HepG2 (cell line): ENCODE results near the gene SRBD1. TPM values are rescaled to one million over a fixed set of nuclear protein-coding genes. Genes with fewer than 3 reads are reported as not detected.

Experiments
- BRCA1 ChIP-seq: sonication (generic); formaldehyde crosslinking; IDR thresholded peaks from 2 replicates; pipeline ENCODE4 v1.4.0; 2020; ENCODE audit warnings: missing genetic modification reagents
- EED ChIP-seq: sonication (generic); formaldehyde crosslinking; IDR thresholded peaks from 2 replicates; pipeline ENCODE4 v1.5.0; 2020; ENCODE audit warnings: mild to moderate bottlenecking, missing genetic modification reagents
- FLYWCH1 ChIP-seq: sonication (generic); formaldehyde crosslinking; IDR thresholded peaks from 2 replicates; pipeline ENCODE4 v1.8.1; 2023; ENCODE audit warnings: mild to moderate bottlenecking, missing genetic modification reagents
- HOXA3 ChIP-seq: sonication (generic); formaldehyde crosslinking; IDR thresholded peaks from 2 replicates; pipeline ENCODE4 v1.5.0; 2020; ENCODE audit warnings: missing genetic modification reagents
- NCOA5 ChIP-seq: sonication (generic); formaldehyde crosslinking; IDR thresholded peaks from 2 replicates; pipeline ENCODE4 v1.4.0; 2020; ENCODE audit warnings: missing genetic modification reagents
- PLRG1 ChIP-seq: fragments of 450-650 bp; conservative IDR thresholded peaks from 2 replicates; pipeline ENCODE4 v1.6.1; 2016
- RARA ChIP-seq: IDR thresholded peaks from 2 replicates; pipeline ENCODE4 v1.6.1; 2016; ENCODE audit warnings: missing genetic modification reagents, missing compliant biosample characterization
- RCOR2 ChIP-seq: IDR thresholded peaks from 2 replicates; pipeline ENCODE4 v1.6.1; 2016; ENCODE audit warnings: missing biosample characterization, missing genetic modification reagents
- SNAI1 ChIP-seq: sonication (generic); formaldehyde crosslinking; IDR thresholded peaks from 2 replicates; pipeline ENCODE4 v1.5.0; 2020; ENCODE audit warnings: mild to moderate bottlenecking, missing genetic modification reagents, borderline replicate concordance
- SP4 ChIP-seq: sonication (generic); formaldehyde crosslinking; IDR thresholded peaks from 2 replicates; pipeline ENCODE4 v1.8.1; 2023; ENCODE audit warnings: mild to moderate bottlenecking, missing genetic modification reagents
- TBX3 ChIP-seq: fragments of 450-650 bp; IDR thresholded peaks from 2 replicates; pipeline ENCODE4 v1.6.1; 2017; ENCODE audit warnings: antibody characterized with exemption, mild to moderate bottlenecking, inconsistent platforms, borderline replicate concordance
- ZNF124 ChIP-seq: sonication (generic); formaldehyde crosslinking; IDR thresholded peaks from 2 replicates; pipeline ENCODE4 v1.4.0; 2020; ENCODE audit warnings: missing genetic modification reagents
- ZNF143 ChIP-seq: sonication (generic); formaldehyde crosslinking; IDR thresholded peaks from 2 replicates; pipeline ENCODE4 v1.4.0; 2020; ENCODE audit warnings: missing genetic modification reagents
- ZNF296 ChIP-seq: sonication (generic); formaldehyde crosslinking; conservative IDR thresholded peaks from 2 replicates; pipeline ENCODE4 v1.5.0; 2020; ENCODE audit warnings: mild to moderate bottlenecking, missing genetic modification reagents
- ZNF335 ChIP-seq: sonication (generic); formaldehyde crosslinking; IDR thresholded peaks from 2 replicates; pipeline ENCODE4 v1.4.0; 2020; ENCODE audit warnings: missing genetic modification reagents
- ZNF558 ChIP-seq: sonication (generic); formaldehyde crosslinking; IDR thresholded peaks from 2 replicates; pipeline ENCODE4 v1.9.0; 2022; ENCODE audit warnings: mild to moderate bottlenecking, missing genetic modification reagents, borderline replicate concordance
- ZNF605 ChIP-seq: sonication (generic); formaldehyde crosslinking; IDR thresholded peaks from 2 replicates; pipeline ENCODE4 v1.8.0; 2022; ENCODE audit warnings: mild to moderate bottlenecking, missing genetic modification reagents
- ZNF703 ChIP-seq: sonication (generic); formaldehyde crosslinking; IDR thresholded peaks from 2 replicates; pipeline ENCODE4 v1.5.1; 2020; ENCODE audit warnings: missing genetic modification reagents, mild to moderate bottlenecking, moderate library complexity, borderline replicate concordance
- polyA plus RNA-seq, 8 experiments: library from polyadenylated mRNA; depleted of rRNA in 3 of 8; stranded (reverse) in 7 of 8; unstranded in 1 of 8; fragments of >200 nt; fragmentation: Illumina TruSeq in 4 of 8; extraction: Trizol in 4 of 8; gene quantifications; 2 replicates each; pipeline versions ENCODE4 v1.2.1 to v1.2.3, GENCODE V29; 2011 to 2016; ENCODE audit warnings: low read depth in 4 of 8, missing spikeins in 1 of 8, mixed read lengths in 1 of 8; ENCODE audit not compliant: insufficient read depth in 1 of 8
- total RNA-seq, 5 experiments: library from RNA; depleted of rRNA; stranded (reverse); fragments of >200 nt; fragmentation: Illumina TruSeq; extraction: Trizol; gene quantifications; 2 replicates each; pipeline ENCODE4 v1.2.3, GENCODE V29; 2016; ENCODE audit warnings: low read depth in 1 of 5
- TF ChIP-seq, protein P1 (sequence below): sonication (generic); formaldehyde crosslinking; conservative IDR thresholded peaks from 2 replicates; pipeline ENCODE4 v1.4.0; 2020; ENCODE audit warnings: missing genetic modification reagents
- TF ChIP-seq, protein P2 (sequence below): sonication (generic); formaldehyde crosslinking; IDR thresholded peaks from 2 replicates; pipeline ENCODE4 v1.5.1; 2020; ENCODE audit warnings: missing genetic modification reagents, mild to moderate bottlenecking, borderline replicate concordance
- TF ChIP-seq, protein P3 (sequence below): sonication (generic); formaldehyde crosslinking; IDR thresholded peaks from 2 replicates; pipeline ENCODE4 v1.4.0; 2020; ENCODE audit warnings: missing genetic modification reagents
- TF ChIP-seq, protein P4 (sequence below): IDR thresholded peaks from 2 replicates; pipeline ENCODE4 v1.6.1; 2016; ENCODE audit warnings: missing biosample characterization, missing genetic modification reagents, low read depth
- TF ChIP-seq, protein P5 (sequence below): sonication (generic); formaldehyde crosslinking; IDR thresholded peaks from 2 replicates; pipeline ENCODE4 v1.5.0; 2020; ENCODE audit warnings: missing genetic modification reagents
- TF ChIP-seq, protein P6 (sequence below): sonication (generic); formaldehyde crosslinking; IDR thresholded peaks from 2 replicates; pipeline ENCODE4 v1.8.1; 2023; ENCODE audit warnings: missing genetic modification reagents, mild to moderate bottlenecking, borderline replicate concordance

The SRBD1 gene
- total and polyA plus RNA-seq, 2 of the 13 experiments (the other 11 are each of a cell fraction or from before 2014, with no cell fraction given) = 3.2 to 23.9 TPM

DNA sequence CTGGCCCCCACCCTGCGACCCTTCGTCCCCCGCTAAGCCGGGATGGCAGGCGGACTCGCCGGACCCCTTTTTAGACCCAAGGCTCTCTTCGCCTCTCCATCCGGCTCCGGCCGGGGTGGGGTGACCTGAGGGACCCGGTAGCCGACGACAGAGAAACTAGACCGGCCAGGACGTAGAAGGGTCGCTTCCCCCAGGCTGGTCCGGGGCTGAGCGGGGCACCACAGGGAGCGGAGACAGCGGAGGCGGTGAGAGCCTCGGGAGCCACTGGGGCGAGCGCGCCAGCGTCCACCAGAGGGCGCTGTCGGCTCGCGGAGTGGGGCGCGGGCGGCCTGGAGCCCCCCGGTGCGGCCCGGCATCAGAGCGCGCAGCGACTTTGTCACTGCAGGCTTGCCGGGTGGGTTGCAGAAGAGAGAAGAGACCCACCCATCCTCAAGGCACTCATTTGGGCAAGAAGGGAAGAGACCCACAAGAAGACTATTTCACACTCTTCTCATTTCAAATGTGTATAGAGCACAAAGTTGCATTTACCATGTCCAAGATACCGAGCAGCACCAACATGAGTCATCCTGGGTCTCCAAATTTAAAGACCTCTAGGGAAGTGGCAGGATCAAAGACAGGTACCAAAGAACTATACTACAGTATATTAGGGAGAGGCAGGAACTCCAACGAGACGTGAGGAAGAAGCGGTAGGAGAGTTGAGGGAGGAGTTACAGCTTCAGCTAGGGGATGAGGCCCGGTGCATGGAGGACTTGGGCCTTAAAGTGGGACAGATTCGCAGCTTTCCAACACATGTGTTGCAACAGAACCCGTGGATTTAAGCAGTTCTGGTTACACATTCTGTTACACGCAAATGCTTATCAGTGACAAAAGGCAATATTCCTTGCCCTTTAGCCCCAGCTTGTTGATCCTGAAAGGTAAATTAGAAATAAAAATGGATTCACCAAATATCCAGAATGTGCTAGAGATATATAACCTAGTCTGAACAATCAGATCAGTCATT lies 32.8 kb upstream of the SRBD1 start (continued):
- TF ChIP-seq SNAI1 (CRISPR knock-in tag) (no peak), ZNF605 (CRISPR knock-in tag) (no peak), TBX3 (no peak), ZNF143 (CRISPR knock-in tag) (no peak), ZNF124 (CRISPR knock-in tag) (0 out of 2 replicates have a peak, but pooled peaks have one; percentile 53), FLYWCH1 (no peak), BRCA1 (CRISPR knock-in tag) (no peak), RARA (CRISPR knock-in tag) (no peak), ZNF558 (CRISPR knock-in tag) (no peak), RCOR2 (CRISPR knock-in tag) (no peak), HOXA3 (CRISPR knock-in tag) (0 out of 2 replicates have a peak, but pooled peaks have one; percentile 36), NCOA5 (CRISPR knock-in tag) (no peak), ZNF296 (CRISPR knock-in tag) (no peak), EED (CRISPR knock-in tag) (no peak), ZNF703 (CRISPR knock-in tag) (no peak), SP4 (no peak; the same call in 1 of the 2 replicates), ZNF335 (CRISPR knock-in tag) (no peak), PLRG1 (no peak)
- TF ChIP-seq, protein P1, sequence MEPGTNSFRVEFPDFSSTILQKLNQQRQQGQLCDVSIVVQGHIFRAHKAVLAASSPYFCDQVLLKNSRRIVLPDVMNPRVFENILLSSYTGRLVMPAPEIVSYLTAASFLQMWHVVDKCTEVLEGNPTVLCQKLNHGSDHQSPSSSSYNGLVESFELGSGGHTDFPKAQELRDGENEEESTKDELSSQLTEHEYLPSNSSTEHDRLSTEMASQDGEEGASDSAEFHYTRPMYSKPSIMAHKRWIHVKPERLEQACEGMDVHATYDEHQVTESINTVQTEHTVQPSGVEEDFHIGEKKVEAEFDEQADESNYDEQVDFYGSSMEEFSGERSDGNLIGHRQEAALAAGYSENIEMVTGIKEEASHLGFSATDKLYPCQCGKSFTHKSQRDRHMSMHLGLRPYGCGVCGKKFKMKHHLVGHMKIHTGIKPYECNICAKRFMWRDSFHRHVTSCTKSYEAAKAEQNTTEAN (CRISPR knock-in tag) = no peak
- TF ChIP-seq, protein P2, sequence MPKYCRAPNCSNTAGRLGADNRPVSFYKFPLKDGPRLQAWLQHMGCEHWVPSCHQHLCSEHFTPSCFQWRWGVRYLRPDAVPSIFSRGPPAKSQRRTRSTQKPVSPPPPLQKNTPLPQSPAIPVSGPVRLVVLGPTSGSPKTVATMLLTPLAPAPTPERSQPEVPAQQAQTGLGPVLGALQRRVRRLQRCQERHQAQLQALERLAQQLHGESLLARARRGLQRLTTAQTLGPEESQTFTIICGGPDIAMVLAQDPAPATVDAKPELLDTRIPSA (CRISPR knock-in tag) = no peak
- TF ChIP-seq, protein P3, sequence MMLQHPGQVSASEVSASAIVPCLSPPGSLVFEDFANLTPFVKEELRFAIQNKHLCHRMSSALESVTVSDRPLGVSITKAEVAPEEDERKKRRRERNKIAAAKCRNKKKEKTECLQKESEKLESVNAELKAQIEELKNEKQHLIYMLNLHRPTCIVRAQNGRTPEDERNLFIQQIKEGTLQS (CRISPR knock-in tag) = 0 out of 2 replicates have a peak, but pooled peaks have one; percentile 40
- TF ChIP-seq, protein P4, sequence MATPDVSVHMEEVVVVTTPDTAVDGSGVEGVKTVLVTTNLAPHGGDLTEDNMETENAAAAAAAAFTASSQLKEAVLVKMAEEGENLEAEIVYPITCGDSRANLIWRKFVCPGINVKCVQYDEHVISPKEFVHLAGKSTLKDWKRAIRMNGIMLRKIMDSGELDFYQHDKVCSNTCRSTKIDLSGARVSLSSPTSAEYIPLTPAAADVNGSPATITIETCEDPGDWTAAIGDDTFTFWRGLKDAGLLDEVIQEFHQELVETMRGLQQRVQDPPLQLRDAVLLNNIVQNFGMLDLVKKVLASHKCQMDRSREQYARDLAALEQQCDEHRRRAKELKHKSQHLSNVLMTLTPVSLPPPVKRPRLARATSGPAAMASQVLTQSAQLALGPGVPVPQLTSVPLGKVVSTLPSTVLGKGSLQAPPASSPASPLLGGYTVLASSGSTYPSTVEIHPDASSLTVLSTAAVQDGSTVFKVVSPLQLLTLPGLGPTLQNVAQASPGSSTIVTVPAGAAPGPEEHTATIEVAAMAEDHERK (CRISPR knock-in tag) = no peak
- TF ChIP-seq, protein P5, sequence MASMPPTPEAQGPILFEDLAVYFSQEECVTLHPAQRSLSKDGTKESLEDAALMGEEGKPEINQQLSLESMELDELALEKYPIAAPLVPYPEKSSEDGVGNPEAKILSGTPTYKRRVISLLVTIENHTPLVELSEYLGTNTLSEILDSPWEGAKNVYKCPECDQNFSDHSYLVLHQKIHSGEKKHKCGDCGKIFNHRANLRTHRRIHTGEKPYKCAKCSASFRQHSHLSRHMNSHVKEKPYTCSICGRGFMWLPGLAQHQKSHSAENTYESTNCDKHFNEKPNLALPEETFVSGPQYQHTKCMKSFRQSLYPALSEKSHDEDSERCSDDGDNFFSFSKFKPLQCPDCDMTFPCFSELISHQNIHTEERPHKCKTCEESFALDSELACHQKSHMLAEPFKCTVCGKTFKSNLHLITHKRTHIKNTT (CRISPR knock-in tag) = no peak
- TF ChIP-seq, protein P6, sequence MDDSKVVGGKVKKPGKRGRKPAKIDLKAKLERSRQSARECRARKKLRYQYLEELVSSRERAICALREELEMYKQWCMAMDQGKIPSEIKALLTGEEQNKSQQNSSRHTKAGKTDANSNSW (CRISPR knock-in tag) = no peak
